ENCODE data around the gene NBEAL2.

NBEAL2 gene

DNA sequence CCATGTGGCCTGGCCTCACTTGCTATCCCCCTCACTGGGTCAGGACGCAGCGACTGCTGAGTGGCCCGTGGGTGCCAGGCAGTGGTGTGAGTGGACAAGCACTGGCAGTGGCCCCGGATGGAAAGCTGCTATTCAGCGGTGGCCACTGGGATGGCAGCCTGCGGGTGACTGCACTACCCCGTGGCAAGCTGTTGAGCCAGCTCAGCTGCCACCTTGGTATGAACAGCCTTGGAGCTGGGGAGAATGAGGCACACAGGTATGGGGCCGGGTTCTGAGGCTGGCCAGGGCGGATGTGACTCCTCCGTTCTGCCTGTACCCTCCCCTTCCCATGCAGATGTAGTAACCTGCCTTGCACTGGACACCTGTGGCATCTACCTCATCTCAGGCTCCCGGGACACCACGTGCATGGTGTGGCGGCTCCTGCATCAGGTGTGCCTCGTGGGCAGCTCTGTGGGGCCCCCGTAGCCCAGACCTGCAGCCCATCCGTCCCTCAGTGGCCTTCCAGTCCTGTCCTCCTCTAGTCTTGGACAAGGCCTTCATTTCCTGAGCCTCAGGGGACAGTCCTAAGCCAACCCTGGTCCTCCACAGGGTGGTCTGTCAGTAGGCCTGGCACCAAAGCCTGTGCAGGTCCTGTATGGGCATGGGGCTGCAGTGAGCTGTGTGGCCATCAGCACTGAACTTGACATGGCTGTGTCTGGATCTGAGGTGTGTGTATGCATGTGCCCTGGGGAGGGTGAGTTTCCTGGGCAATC, 28.2 kb downstream of the NBEAL2 start:
- Histone ChIP-seq H3K4me3 (replicated peaks; ENCODE audit: low read depth, low read length) (no peak overlapping the region), H3K36me3 (ENCODE audit: control insufficient read depth, insufficient read depth, low read length) (peaks cover 51% of the 10 kb centered on the region), H3K27me3 (replicated peaks; ENCODE audit: control insufficient read depth, insufficient read depth, low read length) (no peaks in the 10 kb centered on the region)
- no peak for DNase-seq (ENCODE audit: extremely low read depth, insufficient read length)
- TF ChIP-seq, protein P1, sequence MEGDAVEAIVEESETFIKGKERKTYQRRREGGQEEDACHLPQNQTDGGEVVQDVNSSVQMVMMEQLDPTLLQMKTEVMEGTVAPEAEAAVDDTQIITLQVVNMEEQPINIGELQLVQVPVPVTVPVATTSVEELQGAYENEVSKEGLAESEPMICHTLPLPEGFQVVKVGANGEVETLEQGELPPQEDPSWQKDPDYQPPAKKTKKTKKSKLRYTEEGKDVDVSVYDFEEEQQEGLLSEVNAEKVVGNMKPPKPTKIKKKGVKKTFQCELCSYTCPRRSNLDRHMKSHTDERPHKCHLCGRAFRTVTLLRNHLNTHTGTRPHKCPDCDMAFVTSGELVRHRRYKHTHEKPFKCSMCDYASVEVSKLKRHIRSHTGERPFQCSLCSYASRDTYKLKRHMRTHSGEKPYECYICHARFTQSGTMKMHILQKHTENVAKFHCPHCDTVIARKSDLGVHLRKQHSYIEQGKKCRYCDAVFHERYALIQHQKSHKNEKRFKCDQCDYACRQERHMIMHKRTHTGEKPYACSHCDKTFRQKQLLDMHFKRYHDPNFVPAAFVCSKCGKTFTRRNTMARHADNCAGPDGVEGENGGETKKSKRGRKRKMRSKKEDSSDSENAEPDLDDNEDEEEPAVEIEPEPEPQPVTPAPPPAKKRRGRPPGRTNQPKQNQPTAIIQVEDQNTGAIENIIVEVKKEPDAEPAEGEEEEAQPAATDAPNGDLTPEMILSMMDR (IDR thresholded peaks at IDR 0.05; ENCODE audit: insufficient read depth, low read length, poor library complexity, severe bottlenecking): no peak

DNA sequence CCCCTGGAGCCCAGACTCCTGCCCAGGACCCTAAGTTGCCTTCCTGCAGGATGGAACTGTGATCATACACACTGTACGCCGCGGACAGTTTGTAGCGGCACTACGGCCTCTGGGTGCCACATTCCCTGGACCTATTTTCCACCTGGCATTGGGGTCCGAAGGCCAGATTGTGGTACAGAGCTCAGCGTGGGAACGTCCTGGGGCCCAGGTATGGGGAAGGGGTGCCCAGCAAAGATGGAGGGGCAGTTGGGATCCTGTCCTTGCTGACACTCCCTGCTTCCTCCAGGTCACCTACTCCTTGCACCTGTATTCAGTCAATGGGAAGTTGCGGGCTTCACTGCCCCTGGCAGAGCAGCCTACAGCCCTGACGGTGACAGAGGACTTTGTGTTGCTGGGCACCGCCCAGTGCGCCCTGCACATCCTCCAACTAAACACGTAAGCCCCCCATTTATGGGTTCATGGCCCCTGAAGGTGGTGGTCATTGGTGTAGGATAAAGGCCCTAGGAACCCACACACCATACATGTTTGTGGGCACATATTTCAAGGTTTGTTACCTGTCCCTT, 28.8 kb downstream of the NBEAL2 start:
- H3K4me3 ChIP-seq (replicated peaks; ENCODE audit: low read depth, low read length): no peak overlapping the region
- H3K27me3 ChIP-seq (replicated peaks; ENCODE audit: control insufficient read depth, insufficient read depth, low read length): no peaks in the 10 kb centered on the region
- TF ChIP-seq, protein P1 (IDR thresholded peaks at IDR 0.05; ENCODE audit: insufficient read depth, low read length, poor library complexity, severe bottlenecking): no peak
- H3K36me3 ChIP-seq (ENCODE audit: control insufficient read depth, insufficient read depth, low read length): peaks cover 45% of the 10 kb centered on the region
- DNase-seq (ENCODE audit: extremely low read depth, insufficient read length): no peak

DNA sequence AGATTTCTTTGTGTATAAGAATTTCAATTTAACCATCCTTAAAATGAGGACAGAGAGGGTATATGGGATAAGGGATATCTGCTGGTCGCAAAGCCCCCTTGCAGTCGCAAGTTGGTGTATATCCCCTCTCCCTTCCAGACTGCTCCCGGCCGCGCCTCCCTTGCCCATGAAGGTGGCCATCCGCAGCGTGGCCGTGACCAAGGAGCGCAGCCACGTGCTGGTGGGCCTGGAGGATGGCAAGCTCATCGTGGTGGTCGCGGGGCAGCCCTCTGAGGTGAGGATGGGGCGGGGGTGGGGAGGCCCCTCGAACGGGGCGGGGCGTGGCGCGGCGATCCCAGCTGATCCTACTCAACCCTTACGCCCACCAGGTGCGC, 29.4 kb downstream of the NBEAL2 start:
- H3K27me3 ChIP-seq (replicated peaks; ENCODE audit: control insufficient read depth, insufficient read depth, low read length): no peaks in the 10 kb centered on the region
- TF ChIP-seq, protein P1 (IDR thresholded peaks at IDR 0.05; ENCODE audit: insufficient read depth, low read length, poor library complexity, severe bottlenecking): no peak
- no peak overlapping the region; the same call in 1 of the 2 replicates for H3K4me3 ChIP-seq (replicated peaks; ENCODE audit: low read depth, low read length)
- H3K36me3 ChIP-seq (ENCODE audit: control insufficient read depth, insufficient read depth, low read length): peaks cover 41% of the 10 kb centered on the region
- no peak for DNase-seq (ENCODE audit: extremely low read depth, insufficient read length)

DNA sequence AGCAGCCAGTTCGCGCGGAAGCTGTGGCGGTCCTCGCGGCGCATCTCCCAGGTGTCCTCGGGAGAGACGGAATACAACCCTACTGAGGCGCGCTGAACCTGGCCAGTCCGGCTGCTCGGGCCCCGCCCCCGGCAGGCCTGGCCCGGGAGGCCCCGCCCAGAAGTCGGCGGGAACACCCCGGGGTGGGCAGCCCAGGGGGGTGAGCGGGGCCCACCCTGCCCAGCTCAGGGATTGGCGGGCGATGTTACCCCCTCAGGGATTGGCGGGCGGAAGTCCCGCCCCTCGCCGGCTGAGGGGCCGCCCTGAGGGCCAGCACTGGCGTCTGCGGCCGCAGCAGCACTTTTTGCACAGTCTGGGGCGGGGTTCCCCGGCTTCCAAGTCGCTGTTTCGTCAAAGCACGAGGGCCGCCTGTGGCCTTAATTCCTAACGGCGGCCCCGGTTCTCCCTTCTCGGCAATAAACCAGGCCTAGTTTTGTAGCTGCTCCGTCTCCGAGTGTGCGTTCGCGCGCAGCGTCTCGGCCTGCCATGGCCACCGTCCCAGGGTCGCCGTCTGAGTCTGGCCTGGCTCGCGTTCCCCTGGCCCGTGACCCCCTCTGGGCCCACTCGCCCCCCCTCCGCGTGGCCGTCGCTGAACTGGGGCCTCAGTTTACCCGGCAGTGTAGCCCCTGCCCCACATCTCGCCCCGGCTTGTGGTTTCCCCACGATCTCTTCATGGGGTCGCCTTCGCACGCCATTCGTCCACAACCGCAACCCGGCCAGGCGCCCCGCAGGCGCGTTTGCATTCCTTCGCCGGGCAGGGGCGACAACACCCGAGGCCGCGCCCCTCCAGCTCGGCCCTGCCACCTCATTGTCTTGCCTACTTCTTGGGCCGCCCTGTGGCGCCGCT, 30.0 kb downstream of the NBEAL2 start:
- no peaks in the 10 kb centered on the region for H3K27me3 ChIP-seq (replicated peaks; ENCODE audit: control insufficient read depth, insufficient read depth, low read length)
- DNase-seq (ENCODE audit: extremely low read depth, insufficient read length): peak; percentile 86
- peaks cover 37% of the 10 kb centered on the region for H3K36me3 ChIP-seq (ENCODE audit: control insufficient read depth, insufficient read depth, low read length)
- TF ChIP-seq, protein P1 (IDR thresholded peaks at IDR 0.05; ENCODE audit: insufficient read depth, low read length, poor library complexity, severe bottlenecking): no peak
- no peak overlapping the region; the same call in 1 of the 2 replicates for H3K4me3 ChIP-seq (replicated peaks; ENCODE audit: low read depth, low read length)

DNA sequence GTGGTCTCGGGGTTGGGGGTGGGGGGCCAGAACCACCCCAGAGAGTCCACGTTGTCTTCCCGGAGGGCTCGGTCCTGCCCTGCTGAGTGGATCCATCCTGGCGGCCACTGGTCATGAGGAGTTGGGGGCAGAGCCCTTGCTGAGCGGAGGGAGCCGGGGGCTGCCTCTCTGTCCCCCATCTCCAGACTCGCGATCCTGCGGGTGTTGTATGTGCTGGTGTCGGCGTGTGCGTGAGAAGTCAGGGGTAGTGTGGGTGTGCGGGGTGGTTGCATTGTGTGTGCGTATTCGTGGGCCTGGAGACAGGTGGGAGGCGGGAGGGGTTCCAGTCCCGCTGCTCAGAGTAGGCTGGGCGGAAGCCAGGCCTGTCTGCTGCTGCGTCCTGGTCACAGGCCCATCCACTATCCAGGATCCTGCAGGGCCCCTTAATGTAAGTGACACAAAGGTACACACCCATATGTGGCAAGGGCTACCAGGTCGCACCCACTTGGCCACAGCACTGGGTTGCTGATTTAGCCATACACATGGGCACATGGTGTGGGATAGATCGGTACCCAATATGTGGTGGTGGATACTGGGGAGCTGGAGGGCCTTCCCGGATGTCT, 30.7 kb downstream of the NBEAL2 start:
- peaks cover 33% of the 10 kb centered on the region for H3K36me3 ChIP-seq (ENCODE audit: control insufficient read depth, insufficient read depth, low read length)
- no peak overlapping the region for H3K4me3 ChIP-seq (replicated peaks; ENCODE audit: low read depth, low read length)
- TF ChIP-seq, protein P1 (IDR thresholded peaks at IDR 0.05; ENCODE audit: insufficient read depth, low read length, poor library complexity, severe bottlenecking): no peak
- H3K27me3 ChIP-seq (replicated peaks; ENCODE audit: control insufficient read depth, insufficient read depth, low read length): no peaks in the 10 kb centered on the region
- DNase-seq (ENCODE audit: extremely low read depth, insufficient read length): no peak

Measured in GM06990 (cell line).